Mucosa of gallbladder (tissue), 1 donor: Measurements from ENCODE around the gene CALHM1. TPM values are rescaled to one million over a fixed set of nuclear protein-coding genes. Genes with fewer than 3 reads are reported as not detected.
A peak's percentile ranks its signal among the peaks of the same experiment; 100 is the strongest.
"Not testable (repeated sequence)": the region's sequence is repeated elsewhere in the genome, so short reads cannot be mapped to it uniquely, and the experiment has no call there.

Experiments
- DNase-seq: peaks from one replicate; pipeline ENCODE4 v3.0.0-alpha.2; 2020; ENCODE audit warnings: low spot score
- total RNA-seq: library from RNA; stranded (reverse); gene quantifications from one replicate; pipeline ENCODE4 v1.2.1, GENCODE V29; 2021
- donor health status: DM: no; HTN: no; CAD: no.

Gene CALHM1
- total RNA-seq, 1 donor from 2014 or later = not detected

DNA sequence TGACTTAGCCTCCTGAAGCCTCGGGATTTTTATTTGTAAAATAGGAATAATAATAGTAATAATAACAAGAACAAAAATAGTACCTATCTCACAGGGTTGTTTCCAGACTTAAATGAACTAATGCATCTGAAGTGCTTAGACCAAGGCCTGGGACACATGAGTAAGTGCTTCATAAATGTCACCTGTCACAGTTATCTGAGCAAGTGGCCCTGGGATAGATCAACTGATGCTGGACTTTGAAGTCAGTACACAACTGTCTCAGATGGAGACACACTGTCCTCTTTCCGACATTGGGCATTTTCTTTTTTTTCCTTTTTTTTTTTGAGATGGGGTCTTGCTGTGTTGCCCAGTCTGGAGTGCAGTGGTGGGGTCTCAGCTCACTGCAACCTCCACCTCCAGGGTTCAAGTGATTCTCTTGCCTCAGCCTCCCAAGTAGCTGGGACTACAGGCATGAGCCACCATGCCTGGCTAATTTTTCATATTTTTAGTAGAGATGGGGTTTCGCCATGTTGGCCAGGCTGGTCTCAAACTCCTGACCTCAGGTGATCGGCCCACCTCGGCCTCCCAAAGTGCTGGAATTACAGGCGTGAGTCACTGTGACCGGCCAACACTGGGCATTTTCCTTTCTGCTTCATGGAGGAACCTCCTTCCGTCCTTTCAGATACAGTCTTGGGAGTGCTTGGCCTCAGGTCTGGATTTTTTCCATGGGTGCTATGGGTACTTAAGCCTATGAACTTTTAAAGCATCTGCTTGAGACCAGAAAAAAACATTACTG lies 28.1 kb upstream of the CALHM1 start:
- not testable (repeated sequence) for DNase-seq

DNA sequence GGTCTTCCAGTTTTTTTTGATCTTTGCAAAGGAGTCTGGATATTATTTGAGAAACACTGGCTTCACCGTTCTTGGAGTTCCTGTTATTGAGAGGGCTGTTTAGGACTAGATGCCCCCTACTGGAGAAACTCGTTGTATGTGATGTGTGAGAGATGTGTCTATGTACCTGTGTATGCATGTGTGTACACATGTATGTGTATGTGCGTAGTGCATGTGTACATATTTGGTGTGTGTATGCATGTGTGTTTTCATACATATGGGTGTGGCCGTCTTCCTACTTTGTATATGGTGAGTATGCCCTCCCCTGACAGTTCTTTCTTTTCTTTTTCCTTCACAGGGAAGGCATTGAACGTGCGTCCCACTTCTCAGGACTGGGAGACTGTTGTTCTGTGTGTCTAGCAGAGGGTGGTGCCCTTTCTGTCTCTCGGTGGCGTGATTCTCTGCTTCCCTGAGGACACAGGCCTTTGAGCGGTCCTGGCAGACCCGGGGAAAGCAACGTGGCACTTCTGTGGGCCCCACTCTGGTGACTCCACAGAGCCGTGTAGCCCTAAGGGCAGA lies 23.4 kb upstream of the CALHM1 start:
- peak; percentile 38 for DNase-seq

DNA sequence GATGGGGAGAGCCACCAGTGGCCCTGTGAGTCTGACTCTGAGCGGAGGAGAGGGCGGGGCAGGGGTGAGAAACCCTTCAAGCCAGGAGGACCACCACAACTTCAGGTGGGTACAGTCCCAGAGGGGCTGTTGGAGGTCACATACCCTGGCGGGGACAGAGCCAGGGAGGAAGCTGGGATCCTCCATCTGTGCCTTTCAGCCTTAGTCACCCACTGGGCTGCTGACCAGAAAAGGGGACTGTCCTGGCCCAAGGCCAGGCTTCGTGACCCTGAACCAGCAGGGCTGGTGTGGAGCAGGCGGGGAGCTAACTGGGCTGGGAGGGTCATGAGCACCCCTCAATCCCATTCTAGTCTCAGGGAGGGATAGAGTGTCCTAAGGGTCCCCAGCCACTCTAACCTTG lies 21.8 kb upstream of the CALHM1 start:
- DNase-seq = no peak

DNA sequence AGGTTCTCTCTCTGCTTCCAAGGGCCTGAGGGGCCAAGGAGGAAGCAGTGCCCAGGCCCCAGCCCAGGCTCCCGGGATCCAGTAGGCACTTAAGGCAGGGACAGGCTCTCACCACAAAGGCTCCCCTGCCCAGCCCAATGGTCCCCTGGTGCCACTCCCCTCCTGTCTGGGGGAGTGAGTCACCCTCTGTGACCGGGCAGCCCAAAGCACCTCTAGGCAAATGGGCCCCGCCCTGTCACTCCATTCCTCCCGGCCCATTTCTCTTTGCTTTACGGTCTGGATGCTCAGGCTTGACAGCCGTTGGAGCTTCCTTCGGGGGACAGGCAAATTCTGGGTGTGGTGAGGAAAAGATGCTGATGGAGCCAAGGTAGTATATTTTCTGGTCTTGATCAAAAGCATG lies 20.4 kb upstream of the CALHM1 start, which contains the start of gene CALHM3:
Gene CALHM3 (minus strand): TSS at position 106 of the 400 bp plus-strand sequence. CDS start 208 bp downstream, outside the sequence.
- DNase-seq = no peak

DNA sequence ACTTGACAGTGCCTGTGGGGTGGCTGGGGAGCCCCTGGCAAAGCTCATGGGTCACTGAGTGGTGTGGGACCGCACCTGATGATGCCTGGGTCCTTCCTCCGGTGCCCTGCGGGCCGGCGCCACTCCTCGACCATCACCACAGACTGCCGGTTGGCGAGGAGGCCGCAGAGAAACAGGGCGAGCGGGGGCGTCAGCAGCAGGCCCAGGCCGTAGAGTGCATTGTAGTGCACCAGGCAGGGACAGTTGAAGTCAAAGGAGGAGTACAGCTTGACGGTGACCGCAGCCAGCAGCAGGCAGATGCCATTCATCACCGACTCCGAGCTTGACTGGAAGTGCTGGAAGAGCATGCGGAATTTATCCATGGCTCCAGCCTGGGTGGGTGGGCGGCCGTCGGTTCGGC lies 20.0 kb upstream of the CALHM1 start:
- no peak for DNase-seq

GRCh38 chr10:103476046-103476768 lies 17.5 kb upstream of the CALHM1 start:
- DNase-seq = no peak

DNA sequence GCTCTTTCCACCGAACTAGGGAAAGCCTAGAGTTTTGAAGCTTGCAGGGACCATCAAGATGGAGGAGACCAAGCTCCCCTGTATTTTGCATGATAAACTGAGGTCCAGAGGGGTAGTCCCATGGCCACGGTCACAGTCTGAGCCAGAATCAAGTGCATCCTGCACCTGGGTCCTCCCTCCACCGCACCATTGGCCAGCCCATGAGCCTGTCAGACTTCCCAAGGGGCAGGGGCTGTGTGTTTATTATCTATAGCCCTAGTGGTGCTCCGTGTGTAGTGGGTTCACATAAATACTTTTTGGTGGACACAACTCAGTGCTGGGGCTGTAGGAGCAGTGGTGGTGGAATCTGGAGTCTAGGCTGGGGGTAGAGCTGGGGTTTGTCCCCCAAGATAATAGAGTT lies 16.7 kb upstream of the CALHM1 start:
- DNase-seq = no peak

DNA sequence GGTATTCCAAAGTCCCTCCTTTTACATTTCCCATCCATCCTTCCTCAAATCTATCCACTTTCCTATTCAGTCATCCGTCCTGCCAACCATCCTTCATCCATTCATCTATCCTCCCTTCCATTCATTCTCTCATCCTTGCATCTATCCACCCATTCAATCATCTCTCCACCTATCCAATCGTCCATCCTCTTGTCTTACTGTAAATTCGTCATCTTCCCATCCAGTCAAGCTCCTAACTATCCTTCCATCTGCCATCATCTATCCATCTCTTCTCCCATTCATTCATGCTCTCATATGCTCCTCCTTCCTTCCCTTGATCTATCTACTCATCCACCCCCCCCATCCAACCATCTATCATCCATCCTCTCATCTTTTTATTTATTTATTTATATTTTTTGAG lies 15.4 kb upstream of the CALHM1 start:
- DNase-seq = no peak

GRCh38 chr10:103473261-103473671 lies 14.6 kb upstream of the CALHM1 start:
- DNase-seq = no peak

DNA sequence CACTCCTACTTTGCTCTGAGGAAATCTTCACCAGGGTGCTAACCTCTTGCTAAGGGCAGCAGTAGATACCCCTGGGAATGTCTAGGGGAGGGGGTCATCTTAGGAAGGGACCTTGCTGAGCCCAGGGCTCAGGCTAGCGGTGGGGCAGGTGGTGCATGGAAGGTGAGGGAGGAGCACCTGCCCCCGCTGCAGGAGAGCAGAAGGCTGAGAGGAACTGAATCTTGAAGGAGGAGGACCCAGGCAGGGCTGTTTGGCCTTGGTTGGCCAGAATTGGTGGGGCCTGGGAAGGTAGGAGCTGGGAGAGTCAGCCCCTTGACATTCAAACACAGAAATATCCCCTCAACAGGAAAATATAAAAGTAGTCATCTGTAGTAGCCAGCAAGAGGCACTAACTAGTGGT lies 13.3 kb upstream of the CALHM1 start:
- no peak for DNase-seq

GRCh38 chr10:103470761-103471653 lies 12.3 kb upstream of the CALHM1 start:
- DNase-seq = peak; percentile 28

GRCh38 chr10:103469201-103469600 lies 10.5 kb upstream of the CALHM1 start:
- no peak for DNase-seq

GRCh38 chr10:103467406-103467805 lies 8.7 kb upstream of the CALHM1 start:
- DNase-seq = no peak

- no peak for DNase-seq
Observed at GRCh38 chr10:103466734-103467133, 8.0 kb upstream of the CALHM1 start.

DNA sequence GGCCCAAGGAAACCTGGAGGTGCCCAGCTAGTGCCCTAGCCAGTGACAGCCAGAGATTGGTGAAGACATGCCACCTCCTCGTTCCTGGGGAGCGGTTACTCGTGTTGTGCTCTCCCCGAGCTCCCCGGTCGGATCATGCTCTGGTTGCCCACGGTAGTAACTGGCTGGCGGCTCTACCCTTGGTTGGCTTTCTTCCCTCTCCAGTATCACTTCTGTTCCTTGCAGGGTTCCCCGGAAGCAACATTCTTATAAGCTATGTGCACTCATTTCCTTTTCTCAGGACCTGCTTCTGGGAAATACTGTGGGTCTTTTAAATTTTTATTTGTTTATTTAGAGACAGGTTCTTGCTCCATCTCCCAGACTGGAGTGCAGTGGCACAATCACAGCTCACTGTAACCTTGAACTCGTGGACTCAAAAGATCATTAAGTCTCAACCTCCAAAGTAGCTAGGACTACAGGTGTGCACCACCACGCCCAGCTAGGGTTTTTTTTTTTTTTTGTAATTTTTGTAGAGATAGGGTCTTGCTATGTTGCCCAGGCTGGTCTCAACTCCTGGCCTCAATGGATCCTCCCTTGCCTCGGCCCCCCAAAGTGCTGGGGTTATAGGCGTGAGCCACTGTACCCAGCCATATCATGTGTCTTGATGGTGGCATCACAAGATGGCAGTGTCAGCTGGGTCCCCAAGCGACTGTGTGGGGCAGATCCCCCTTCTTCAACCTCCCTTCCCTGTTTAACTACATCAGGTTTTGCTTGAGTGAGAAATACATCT lies 6.9 kb upstream of the CALHM1 start:
- no peak for DNase-seq

GRCh38 chr10:103463499-103463898 lies 4.8 kb upstream of the CALHM1 start:
- no peak for DNase-seq

DNA sequence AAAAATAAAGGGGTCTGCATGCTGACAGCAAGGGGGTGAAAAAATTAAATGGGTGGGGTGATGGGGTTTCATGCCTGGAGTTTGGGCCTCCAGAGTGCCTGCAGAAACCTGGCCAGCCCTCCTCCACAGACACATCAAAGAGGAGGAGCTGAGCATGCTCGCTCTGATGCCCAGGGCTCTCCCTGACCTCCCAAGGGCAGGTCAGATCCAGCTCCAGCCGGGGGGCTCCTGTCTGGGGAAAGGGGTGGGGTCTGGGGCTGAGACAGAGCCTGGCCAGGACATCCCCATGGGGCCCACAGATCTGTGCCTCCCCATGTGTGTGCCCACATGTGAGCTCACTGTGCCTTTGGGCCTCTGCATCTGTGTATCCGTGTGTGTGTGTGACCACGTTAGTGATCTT lies 915 bp upstream of the CALHM1 start:
- no peak for DNase-seq

DNA sequence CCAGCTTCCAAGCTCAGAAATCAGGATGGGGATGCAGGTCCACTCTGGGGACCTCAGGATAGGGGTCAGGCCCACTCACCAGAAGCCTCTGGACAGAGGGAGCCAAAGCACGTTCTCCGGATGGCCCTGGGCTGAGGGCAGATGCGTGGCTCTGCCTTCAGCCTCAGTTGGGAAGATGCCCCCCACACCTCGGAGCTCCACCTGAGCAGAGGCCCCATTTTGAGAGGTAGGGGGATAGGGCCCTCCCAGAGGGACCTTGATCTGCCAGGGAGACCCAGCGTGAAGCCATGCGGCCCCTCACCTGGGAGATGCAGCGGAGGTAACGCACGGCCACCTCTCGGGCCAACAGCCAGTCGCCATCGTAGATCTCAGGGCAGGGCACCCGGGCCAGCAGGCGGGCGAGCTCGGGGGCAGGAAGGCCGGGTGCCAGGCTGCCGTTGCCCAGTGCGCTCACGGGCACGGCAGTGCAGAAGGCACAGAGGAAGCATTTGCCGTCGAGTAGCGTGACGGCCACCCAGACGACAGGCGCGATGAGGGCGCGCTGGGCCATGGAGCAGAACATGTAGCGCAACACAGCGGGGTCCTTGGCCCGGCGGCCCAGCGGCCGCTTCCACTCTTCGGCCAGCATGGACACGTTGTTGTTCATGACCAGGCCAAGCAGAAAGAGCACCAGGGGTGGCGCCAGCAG lies 660 bp downstream of the CALHM1 start:
- no peak for DNase-seq

DNA sequence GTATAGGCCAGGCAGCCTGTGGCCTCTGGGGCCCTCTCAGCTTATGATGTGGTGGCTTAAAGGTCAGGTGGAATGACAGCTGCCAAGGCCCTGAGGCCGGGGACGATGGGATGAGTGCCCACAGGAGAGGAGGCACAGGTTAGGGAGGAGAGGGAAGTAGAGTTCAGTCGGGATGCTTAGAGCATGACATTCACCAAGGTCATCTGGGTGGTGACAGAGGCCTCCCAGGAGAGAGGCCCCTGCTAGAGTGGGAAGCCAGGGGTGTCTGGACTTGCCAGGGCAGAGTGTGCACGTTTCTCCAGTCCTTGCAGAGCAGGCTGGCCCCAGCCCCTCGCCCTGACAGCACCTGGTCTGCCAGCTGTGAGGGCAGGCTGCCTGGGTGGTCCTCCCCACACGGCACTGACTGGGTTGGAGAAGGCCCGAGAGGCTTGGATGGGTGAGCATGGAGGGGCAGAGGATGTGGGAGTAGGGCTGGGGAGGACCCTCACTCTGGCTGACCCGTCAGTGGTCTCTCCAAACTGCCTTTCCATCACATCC lies 1.5 kb downstream of the CALHM1 start:
- DNase-seq = no peak

- no peak for DNase-seq
Observed at GRCh38 chr10:103456074-103456660, 2.5 kb downstream of the CALHM1 start.
